ENCODE results near the gene CYFIP2. TPM values are rescaled to one million over a fixed set of nuclear protein-coding genes. Genes with fewer than 3 reads are reported as not detected.
A peak's percentile ranks its signal among the peaks of the same experiment; 100 is the strongest.

The CYFIP2 gene
- total RNA-seq, 1 experiment from 2014 or later: 14.3 TPM

DNA sequence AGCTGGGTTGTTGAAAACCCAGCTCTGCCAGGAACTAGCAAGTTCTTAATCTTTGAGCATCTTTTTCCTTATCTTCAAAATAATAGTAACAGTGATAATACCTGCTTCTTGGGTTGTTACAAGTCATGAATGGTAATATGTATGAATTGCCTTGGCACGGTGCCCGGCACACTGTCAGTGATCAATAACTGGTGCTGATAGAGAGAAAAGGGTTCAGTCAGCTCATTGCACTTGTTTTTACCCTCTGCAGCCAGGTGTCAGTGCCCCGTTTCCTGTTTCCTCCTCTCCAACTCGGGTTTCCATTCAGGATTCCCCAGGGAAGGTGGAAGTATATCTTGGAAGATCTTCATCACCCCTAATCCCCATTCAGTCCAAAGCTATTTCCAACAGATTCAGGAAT, 178.3 kb downstream of the CYFIP2 start:
- H3K36me3 ChIP-seq (replicated peaks; ENCODE audit: control insufficient read depth, insufficient read depth, low read length): no peaks in the 10 kb centered on the region
- peak; percentile 21 for DNase-seq
- H3K27me3 ChIP-seq (ENCODE audit: control insufficient read depth, insufficient read depth, low read length): no peaks in the 10 kb centered on the region
- no peak overlapping the region for H3K4me3 ChIP-seq (ENCODE audit: insufficient read depth, low read depth, low read length)

Other genes with a start within 250 kb of the CYFIP2 start
- gene HAVCR1, start 207.0 kb upstream of the CYFIP2 start, total RNA-seq (2014; rRNA removed; shearing (Covaris generic)): not detected in 2 replicates
- gene HAVCR2, start 157.1 kb upstream of the CYFIP2 start, total RNA-seq (2014; rRNA removed; shearing (Covaris generic)): 0.18 and 0.31 TPM in 2 replicates
- 9.3 and 11.7 TPM in 2 replicates for gene MED7, start 123.3 kb upstream of the CYFIP2 start, total RNA-seq (2014; rRNA removed; shearing (Covaris generic))
- not detected in 2 replicates for gene GARIN3, start 99.9 kb upstream of the CYFIP2 start, total RNA-seq (2014; rRNA removed; shearing (Covaris generic))
- 0.03 and 0.15 TPM in 2 replicates for gene ITK, start 85.3 kb upstream of the CYFIP2 start, total RNA-seq (2014; rRNA removed; shearing (Covaris generic))
- not detected in 2 replicates for gene NIPAL4, start 194.1 kb downstream of the CYFIP2 start, total RNA-seq (2014; rRNA removed; shearing (Covaris generic))

Measured in H7 (cell line).